ENCODE data around the gene HUWE1. TPM values are rescaled to one million over a fixed set of nuclear protein-coding genes. Genes with fewer than 3 reads are reported as not detected.
A peak's percentile ranks its signal among the peaks of the same experiment; 100 is the strongest.

Gene HUWE1
- total and polyA plus RNA-seq, 9 of the 15 experiments (the other 6 are each of a cell fraction or from before 2014, with no cell fraction given): 23.9 to 204 (median 65.1) TPM

GRCh38 chrX:53683556-53684414, 2.7 kb downstream of the HUWE1 start (continued):
- peak in 1 of 3 experiments; percentile 41; a peak in 2 of 6 replicates for TF ChIP-seq CTCF (IDR thresholded peaks at IDR 0.05 in 2 of 3, conservative IDR thresholded peaks at IDR 0.05 in 1 of 3; ENCODE audit: insufficient read depth in 2 of 3, low read depth in 1 of 3, low read length in 3 of 3)
- no peak for TF ChIP-seq ARID1B (IDR thresholded peaks at IDR 0.05)
- TF ChIP-seq ZNF165 (CRISPR knock-in tag; IDR thresholded peaks at IDR 0.05; ENCODE audit: borderline replicate concordance): no peak
- TF ChIP-seq, protein P1, sequence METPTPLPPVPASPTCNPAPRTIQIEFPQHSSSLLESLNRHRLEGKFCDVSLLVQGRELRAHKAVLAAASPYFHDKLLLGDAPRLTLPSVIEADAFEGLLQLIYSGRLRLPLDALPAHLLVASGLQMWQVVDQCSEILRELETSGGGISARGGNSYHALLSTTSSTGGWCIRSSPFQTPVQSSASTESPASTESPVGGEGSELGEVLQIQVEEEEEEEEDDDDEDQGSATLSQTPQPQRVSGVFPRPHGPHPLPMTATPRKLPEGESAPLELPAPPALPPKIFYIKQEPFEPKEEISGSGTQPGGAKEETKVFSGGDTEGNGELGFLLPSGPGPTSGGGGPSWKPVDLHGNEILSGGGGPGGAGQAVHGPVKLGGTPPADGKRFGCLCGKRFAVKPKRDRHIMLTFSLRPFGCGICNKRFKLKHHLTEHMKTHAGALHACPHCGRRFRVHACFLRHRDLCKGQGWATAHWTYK (CRISPR knock-in tag; IDR thresholded peaks at IDR 0.05): no peak
- TF ChIP-seq PTRF (tag; IDR thresholded peaks at IDR 0.05): no peak
- TF ChIP-seq ZBTB33 (CRISPR knock-in tag; IDR thresholded peaks at IDR 0.05): 0 out of 2 replicates have a peak, but pooled peaks have one; percentile 13
- TF ChIP-seq, protein P2, sequence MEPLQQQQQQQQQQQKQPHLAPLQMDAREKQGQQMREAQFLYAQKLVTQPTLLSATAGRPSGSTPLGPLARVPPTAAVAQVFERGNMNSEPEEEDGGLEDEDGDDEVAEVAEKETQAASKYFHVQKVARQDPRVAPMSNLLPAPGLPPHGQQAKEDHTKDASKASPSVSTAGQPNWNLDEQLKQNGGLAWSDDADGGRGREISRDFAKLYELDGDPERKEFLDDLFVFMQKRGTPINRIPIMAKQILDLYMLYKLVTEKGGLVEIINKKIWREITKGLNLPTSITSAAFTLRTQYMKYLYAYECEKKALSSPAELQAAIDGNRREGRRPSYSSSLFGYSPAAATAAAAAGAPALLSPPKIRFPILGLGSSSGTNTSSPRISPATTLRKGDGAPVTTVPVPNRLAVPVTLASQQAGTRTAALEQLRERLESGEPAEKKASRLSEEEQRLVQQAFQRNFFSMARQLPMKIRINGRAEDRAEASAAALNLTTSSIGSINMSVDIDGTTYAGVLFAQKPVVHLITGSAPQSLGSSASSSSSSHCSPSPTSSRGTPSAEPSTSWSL (CRISPR knock-in tag; IDR thresholded peaks at IDR 0.05; ENCODE audit: borderline replicate concordance): no peak
- no peak for TF ChIP-seq KLF10 (CRISPR knock-in tag; IDR thresholded peaks at IDR 0.05)
- TF ChIP-seq ZBED1 (IDR thresholded peaks at IDR 0.05): peak; percentile 93
- TF ChIP-seq NR2C2 (CRISPR knock-in tag; IDR thresholded peaks at IDR 0.05): peak; percentile 52
- TF ChIP-seq NR2C2 (tag; IDR thresholded peaks at IDR 0.05): peak; percentile 92
- no peak for TF ChIP-seq ETV5 (CRISPR knock-in tag; IDR thresholded peaks at IDR 0.05; ENCODE audit: low read depth)
- no peak for TF ChIP-seq MCM5 (IDR thresholded peaks at IDR 0.05; ENCODE audit: low read depth)
- no peak for TF ChIP-seq KLF13 (tag; IDR thresholded peaks at IDR 0.05; ENCODE audit: borderline replicate concordance, low read depth)
- no peak for TF ChIP-seq ZNF699 (CRISPR knock-in tag; IDR thresholded peaks at IDR 0.05; ENCODE audit: insufficient replicate concordance)
- TF ChIP-seq SMARCA5 (IDR thresholded peaks at IDR 0.05): no peak
- TF ChIP-seq ILF3 (IDR thresholded peaks at IDR 0.05; ENCODE audit: borderline replicate concordance): no peak
- no peak for TF ChIP-seq TCFL5 (CRISPR knock-in tag; conservative IDR thresholded peaks at IDR 0.05)
- peak; percentile 60 for TF ChIP-seq PCBP1 (IDR thresholded peaks at IDR 0.05; ENCODE audit: low read depth, low read length, poor library complexity, severe bottlenecking)

Measured in K562 (cell line).